H1 (cell line): ENCODE results near the gene C19orf12. TPM values are rescaled to one million over a fixed set of nuclear protein-coding genes. Genes with fewer than 3 reads are reported as not detected.

Source experiments
- CTCF ChIA-PET: fragments of 300-600 bp; sonication (Branson Sonifier 250); formaldehyde crosslinking; loops from one replicate; lab custom pipeline; 2021; ENCODE audit not compliant: partially characterized antibody; lab: Charles Lee
- POLR2A ChIA-PET: fragments of 300-600 bp; sonication (Branson Sonifier 250); formaldehyde crosslinking; loops from one replicate; lab custom pipeline; 2021; ENCODE audit warnings: inconsistent platforms; ENCODE audit not compliant: partially characterized antibody; lab: Charles Lee
- DNase-seq, 2 experiments: peaks; one replicate each; pipeline versions ENCODE4 v3.0.0 to v3.0.0-alpha.2; 2010 to 2022; ENCODE audit warnings: low spot score in 2 of 2, low read depth in 1 of 2, mixed read lengths in 1 of 2
- FAIRE-seq: peaks from 2 replicates; lab custom pipeline; 2011; peaks lifted over from hg19 to GRCh38; lab: Jason Lieb, UNC
- H2AFZ ChIP-seq: 2 replicates; pipeline ENCODE4 v1.8.1; 2012; ENCODE audit warnings: low read length, inconsistent platforms
- H2AK5ac ChIP-seq: 2 replicates; pipeline ENCODE4 v1.6.1; 2013; ENCODE audit warnings: low read depth, low read length
- H2BK120ac ChIP-seq: replicated peaks from 2 replicates; pipeline ENCODE3; 2013; ENCODE audit warnings: low read depth, low read length, inconsistent platforms
- H2BK12ac ChIP-seq: 2 replicates; pipeline ENCODE4 v1.6.1; 2013; ENCODE audit warnings: low read depth, low read length
- H2BK15ac ChIP-seq: 2 replicates; pipeline ENCODE4 v1.6.1; 2013; ENCODE audit warnings: low read length
- H2BK20ac ChIP-seq: 2 replicates; pipeline ENCODE4 v1.6.1; 2013; ENCODE audit warnings: low read length
- H2BK5ac ChIP-seq: 2 replicates; pipeline ENCODE4 v1.6.1; 2013; ENCODE audit warnings: low read depth, low read length
- H3K14ac ChIP-seq: 2 replicates; pipeline ENCODE4 v1.6.1; 2013; ENCODE audit warnings: inconsistent platforms; ENCODE audit not compliant: insufficient read length
- H3K18ac ChIP-seq: 2 replicates; pipeline ENCODE4 v1.6.1; 2013; ENCODE audit warnings: low read length; ENCODE audit errors: extremely low read depth
- H3K23ac ChIP-seq: 2 replicates; pipeline ENCODE4 v1.6.1; 2013; ENCODE audit warnings: inconsistent platforms; ENCODE audit not compliant: insufficient read length
- H3K23me2 ChIP-seq: 2 replicates; pipeline ENCODE4 v1.6.1; 2013; ENCODE audit warnings: low read depth, low read length
- H3K27ac ChIP-seq: 2 replicates; pipeline ENCODE4 v1.6.1; 2011; ENCODE audit warnings: low read depth, low read length, inconsistent platforms
- H3K27me3 ChIP-seq, 4 experiments: replicated peaks in 1 of 4; 1 replicate in 1 of 4; 2 replicates in 3 of 4; pipeline versions ENCODE4 v1.6.1 to v1.8.1; 2011 to 2013; ENCODE audit warnings: low read length in 3 of 4, mild to moderate bottlenecking in 3 of 4, inconsistent platforms in 2 of 4, mixed read lengths in 2 of 4, moderate library complexity in 1 of 4; ENCODE audit not compliant: control insufficient read depth in 3 of 4, insufficient read depth in 3 of 4; ENCODE audit errors: extremely low read depth in 1 of 4
- H3K36me3 ChIP-seq, 4 experiments: 2 replicates each; pipeline versions ENCODE4 v1.6.1 to v1.8.1; 2011 to 2013; ENCODE audit warnings: mild to moderate bottlenecking in 4 of 4, low read length in 3 of 4, moderate library complexity in 2 of 4, control low read depth in 1 of 4, inconsistent platforms in 1 of 4; ENCODE audit not compliant: insufficient read depth in 4 of 4, control insufficient read depth in 2 of 4
- H3K4ac ChIP-seq: replicated peaks from 2 replicates; pipeline ENCODE3; 2013; ENCODE audit warnings: low read length, low read depth, mixed read lengths, inconsistent platforms; ENCODE audit not compliant: insufficient read length
- H3K4me1 ChIP-seq, 4 experiments: replicated peaks in 1 of 4; 1 replicate in 1 of 4; 2 replicates in 3 of 4; pipeline versions ENCODE4 v1.6.1 to v1.8.1; 2011 to 2013; ENCODE audit warnings: low read length in 3 of 4, inconsistent platforms in 2 of 4, mixed read lengths in 1 of 4; ENCODE audit not compliant: insufficient read depth in 4 of 4, control insufficient read depth in 3 of 4
- H3K4me2 ChIP-seq, 2 experiments: 2 replicates each; pipeline versions ENCODE4 v1.6.1 to v1.8.1; 2011 to 2013; ENCODE audit warnings: low read depth in 2 of 2, low read length in 2 of 2, control low read depth in 1 of 2, inconsistent platforms in 1 of 2, mild to moderate bottlenecking in 1 of 2; ENCODE audit not compliant: insufficient read depth in 1 of 2
- H3K4me3 ChIP-seq, 4 experiments: fragments of 200-600, 300-600 bp in 1 of 4; sonication (generic), shearing (Covaris generic), sonication (Bioruptor Twin) in 1 of 4; 2 replicates each; pipeline versions ENCODE4 v1.5.1 to v1.8.1; 2011 to 2016; ENCODE audit warnings: low read length in 4 of 4, low read depth in 3 of 4, control low read depth in 2 of 4, inconsistent platforms in 2 of 4, mild to moderate bottlenecking in 2 of 4, mixed read lengths in 1 of 4, moderate library complexity in 1 of 4; ENCODE audit not compliant: insufficient read depth in 2 of 4; ENCODE audit errors: extremely low read depth in 1 of 4
- H3K56ac ChIP-seq: replicated peaks from 2 replicates; pipeline ENCODE3; 2013; ENCODE audit warnings: low read depth, mild to moderate bottlenecking, mixed read lengths, low read length, inconsistent platforms; ENCODE audit not compliant: insufficient read length
- H3K79me1 ChIP-seq: 2 replicates; pipeline ENCODE4 v1.6.1; 2013; ENCODE audit warnings: low read depth, low read length, control low read depth
- H3K79me2 ChIP-seq, 2 experiments: 2 replicates each; pipeline versions ENCODE4 v1.6.1 to v1.8.1; 2012 to 2013; ENCODE audit warnings: low read length in 2 of 2, mild to moderate bottlenecking in 2 of 2, inconsistent platforms in 1 of 2; ENCODE audit not compliant: insufficient read depth in 2 of 2, control insufficient read depth in 1 of 2
- H3K9ac ChIP-seq, 4 experiments: replicated peaks in 1 of 4; 1 replicate in 1 of 4; 2 replicates in 3 of 4; pipeline versions ENCODE4 v1.6.1 to v1.8.1; 2011 to 2013; ENCODE audit warnings: low read depth in 3 of 4, low read length in 3 of 4, control low read depth in 2 of 4, mild to moderate bottlenecking in 2 of 4, moderate library complexity in 2 of 4, inconsistent platforms in 1 of 4; ENCODE audit errors: extremely low read depth in 1 of 4
- H3K9me3 ChIP-seq, 2 experiments: 2 replicates each; pipeline versions ENCODE4 v1.6.1 to v1.8.1; 2012 to 2013; ENCODE audit warnings: mild to moderate bottlenecking in 2 of 2, moderate library complexity in 2 of 2, control low read depth in 1 of 2, inconsistent platforms in 1 of 2, low read depth in 1 of 2, low read length in 1 of 2, mixed read lengths in 1 of 2; ENCODE audit not compliant: insufficient read depth in 2 of 2
- H4K20me1 ChIP-seq, 2 experiments: replicated peaks in 1 of 2; 2 replicates each; pipeline versions ENCODE3 to v1.8.1; 2011 to 2013; ENCODE audit warnings: inconsistent platforms in 2 of 2, low read length in 2 of 2, mild to moderate bottlenecking in 1 of 2; ENCODE audit not compliant: insufficient read depth in 2 of 2, control insufficient read depth in 1 of 2
- H4K5ac ChIP-seq: 2 replicates; pipeline ENCODE4 v1.6.1; 2013; ENCODE audit warnings: low read length, low read depth, mixed read lengths, inconsistent platforms; ENCODE audit not compliant: insufficient read length
- H4K8ac ChIP-seq: 2 replicates; pipeline ENCODE4 v1.8.0; 2013; ENCODE audit warnings: mild to moderate bottlenecking, moderate library complexity, low read length, inconsistent platforms; ENCODE audit not compliant: insufficient read depth; ENCODE audit errors: extremely low read depth
- H4K91ac ChIP-seq: replicated peaks from 2 replicates; pipeline ENCODE3; 2013; ENCODE audit warnings: low read length, mixed read lengths, inconsistent platforms; ENCODE audit not compliant: insufficient read length
- BCL11A ChIP-seq, 2 experiments: IDR thresholded peaks; one replicate each; pipeline ENCODE4 v1.6.1; 2011; ENCODE audit warnings: low read depth in 2 of 2, low read length in 2 of 2, mild to moderate bottlenecking in 2 of 2
- POLR2AphosphoS5 ChIP-seq: IDR thresholded peaks from 2 replicates; pipeline ENCODE4 v1.6.1; 2011; ENCODE audit warnings: low read depth, low read length
- RFX5 ChIP-seq: IDR thresholded peaks from 2 replicates; pipeline ENCODE4 v1.6.1; 2011; ENCODE audit warnings: low read depth, low read length, improper control_type of control experiment, borderline replicate concordance
- SIX5 ChIP-seq: IDR thresholded peaks from 2 replicates; pipeline ENCODE4 v1.6.1; 2011; ENCODE audit warnings: mild to moderate bottlenecking, low read depth, low read length
- WGBS, 2 experiments: shearing (Covaris generic) in 1 of 2; methylation state at CpG; one replicate each; pipeline versions ENCODE4 v1.1.6 to v1.1.7; 2013 to 2015; ENCODE audit warnings: low lambda C conversion rate in 2 of 2, mixed read lengths in 2 of 2, inconsistent platforms in 1 of 2, low coverage in 1 of 2, missing lambda C conversion rate in 1 of 2; ENCODE audit not compliant: insufficient replicate concordance in 2 of 2, insufficient coverage in 1 of 2, insufficient read length in 1 of 2; ENCODE audit errors: extremely low coverage in 1 of 2, missing lambda C conversion rate in 1 of 2; 5-methylcytosine and 5-hydroxymethylcytosine counted together
- polyA plus RNA-seq, 7 experiments: library from polyadenylated mRNA; depleted of rRNA in 3 of 7; stranded (reverse) in 5 of 7; unstranded in 2 of 7; fragments of >200 nt in 5 of 7; fragments of 200-250 nt in 2 of 7; gene quantifications; 1 replicate in 5 of 7; 2 replicates in 1 of 7; 4 replicates in 1 of 7; pipeline versions ENCODE4 v1.2.1 to v1.2.3, GENCODE V29; 2011 to 2013; ENCODE audit warnings: missing spikeins in 2 of 7, mixed read lengths in 2 of 7
- total RNA-seq: library from RNA; stranded (reverse); fragmentation: NEBNext Ultra II Directional; extraction: Animal tissue kit (Norgen Biotek cat#: 25700); gene quantifications from 2 replicates; pipeline ENCODE4 v1.2.1, GENCODE V29; 2021

C19orf12 gene
- total and polyA plus RNA-seq, 2 of the 8 experiments (the other 6 are each of a cell fraction or from before 2014, with no cell fraction given), result 10.7 to 11.9 TPM

DNA sequence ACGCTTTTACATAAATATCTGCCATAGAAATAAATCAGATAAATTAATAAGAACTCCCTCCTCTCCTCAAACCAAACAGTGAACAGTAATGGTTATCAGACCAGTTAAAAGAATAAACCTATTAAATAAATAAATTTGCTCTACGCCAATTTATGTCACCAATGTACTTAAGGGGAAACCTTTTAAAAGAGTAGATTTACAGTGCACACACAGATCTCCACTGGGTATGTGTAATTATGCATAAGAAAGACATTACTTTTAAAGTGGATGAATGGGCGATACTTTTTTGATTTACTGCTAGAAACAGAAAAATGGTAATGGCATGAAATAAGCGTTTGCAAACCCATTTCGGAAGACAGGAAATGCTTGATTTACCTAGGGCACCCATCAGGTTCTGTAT is 34.9 kb upstream of the C19orf12 start:
- no peak overlapping the region for H4K8ac ChIP-seq
- H3K14ac ChIP-seq, result no peak overlapping the region
- H3K4me2 ChIP-seq, result no peak overlapping the region
- DNase-seq (no peak), FAIRE-seq (no peak)
- no peak overlapping the region for H2BK20ac ChIP-seq
- H4K20me1 ChIP-seq, result no peaks in the 10 kb centered on the region
- no peaks in the 10 kb centered on the region for H3K23me2 ChIP-seq
- no peak overlapping the region for H3K23ac ChIP-seq
- H4K5ac ChIP-seq, result no peak overlapping the region
- H3K4ac ChIP-seq, result no peak overlapping the region
- ChIA-PET POLR2A (no interaction called here), CTCF (interaction anchor here (0.8 to 1.2 kb wide), 5 partner anchors 10 to 31 kb away, joined by 3 to 5 read pairs (median 3); no protein-coding TSS in a partner anchor)
- H3K27me3 ChIP-seq, result no peaks in the 10 kb centered on the region
- TF ChIP-seq RFX5 (no peak), POLR2AphosphoS5 (no peak), BCL11A (IDR thresholded peaks at IDR 0.05; ENCODE audit: low read depth in 2 of 2, low read length in 2 of 2) (no peak), SIX5 (no peak)
- H2BK15ac ChIP-seq, result no peak overlapping the region
- no peak overlapping the region for H2BK5ac ChIP-seq
- 90% methylated on average over 5 of the region's 5 CpGs; no CpG with 5 or more reads in 1 of the 2 experiments for WGBS, 2 experiments
- H3K18ac ChIP-seq, result no peak overlapping the region
- H3K9me3 ChIP-seq, result no peaks in the 10 kb centered on the region
- no peak overlapping the region for H3K9ac ChIP-seq
- H3K36me3 ChIP-seq, result no peaks in the 10 kb centered on the region
- no peak overlapping the region for H2AFZ ChIP-seq
- no peaks in the 10 kb centered on the region for H3K79me1 ChIP-seq
- H3K56ac ChIP-seq, result no peak overlapping the region
- H2BK120ac ChIP-seq, result no peak overlapping the region
- H3K79me2 ChIP-seq, result no peaks in the 10 kb centered on the region
- no peak overlapping the region for H3K4me3 ChIP-seq
- no peak overlapping the region for H2BK12ac ChIP-seq
- H4K91ac ChIP-seq, result no peak overlapping the region
- no peak overlapping the region for H3K27ac ChIP-seq
- H3K4me1 ChIP-seq, result no peaks in the 10 kb centered on the region; a peak in 1 of 7 replicates
- no peak overlapping the region for H2AK5ac ChIP-seq
